ENCODE data around the gene SLC1A1.
"Not testable (repeated sequence)": the region's sequence is repeated elsewhere in the genome, so short reads cannot be mapped to it uniquely, and the experiment has no call there.

SLC1A1 gene

GRCh38 chr9:4541856-4542255, 51.6 kb downstream of the SLC1A1 start:
- DNase-seq (ENCODE audit: low read depth, low spot score) = no peak

GRCh38 chr9:4544714-4545113, 54.4 kb downstream of the SLC1A1 start:
- DNase-seq (ENCODE audit: low read depth, low spot score) = not testable (repeated sequence)

- no peak for DNase-seq (ENCODE audit: low read depth, low spot score)
Observed at GRCh38 chr9:4547016-4547415, 56.7 kb downstream of the SLC1A1 start.

GRCh38 chr9:4548811-4549725, 58.8 kb downstream of the SLC1A1 start:
- DNase-seq (ENCODE audit: low read depth, low spot score) = no peak

- DNase-seq (ENCODE audit: low read depth, low spot score) = no peak
Observed at GRCh38 chr9:4549751-4550295, 59.6 kb downstream of the SLC1A1 start.

- no peak for DNase-seq (ENCODE audit: low read depth, low spot score)
Observed at GRCh38 chr9:4550777-4551484, 60.7 kb downstream of the SLC1A1 start.

GRCh38 chr9:4553951-4554381, 63.7 kb downstream of the SLC1A1 start:
- no peak for DNase-seq (ENCODE audit: low read depth, low spot score)

GRCh38 chr9:4555236-4555635, 65.0 kb downstream of the SLC1A1 start:
- peak; percentile 13 for DNase-seq (ENCODE audit: low read depth, low spot score)

- DNase-seq (ENCODE audit: low read depth, low spot score) = no peak
Observed at GRCh38 chr9:4558371-4558998, 68.2 kb downstream of the SLC1A1 start.

GRCh38 chr9:4559261-4560182, 69.3 kb downstream of the SLC1A1 start:
- no peak for DNase-seq (ENCODE audit: low read depth, low spot score)

- DNase-seq (ENCODE audit: low read depth, low spot score) = no peak
Observed at GRCh38 chr9:4563105-4563504, 72.8 kb downstream of the SLC1A1 start.

- DNase-seq (ENCODE audit: low read depth, low spot score) = no peak
Observed at GRCh38 chr9:4566806-4567205, 76.5 kb downstream of the SLC1A1 start.

GRCh38 chr9:4567601-4568000, 77.3 kb downstream of the SLC1A1 start:
- DNase-seq (ENCODE audit: low read depth, low spot score) = no peak

- DNase-seq (ENCODE audit: low read depth, low spot score) = no peak
Observed at GRCh38 chr9:4569101-4569500, 78.8 kb downstream of the SLC1A1 start.

GRCh38 chr9:4572184-4572826, 82.0 kb downstream of the SLC1A1 start:
- no peak for DNase-seq (ENCODE audit: low read depth, low spot score)

GRCh38 chr9:4573176-4573575, 82.9 kb downstream of the SLC1A1 start:
- no peak for DNase-seq (ENCODE audit: low read depth, low spot score)

- DNase-seq (ENCODE audit: low read depth, low spot score) = no peak
Observed at GRCh38 chr9:4573634-4574389, 83.5 kb downstream of the SLC1A1 start.

- no peak for DNase-seq (ENCODE audit: low read depth, low spot score)
Observed at GRCh38 chr9:4574657-4575243, 84.5 kb downstream of the SLC1A1 start.

GRCh38 chr9:4575997-4576396, 85.7 kb downstream of the SLC1A1 start:
- DNase-seq (ENCODE audit: low read depth, low spot score) = no peak

Data from brain pericyte (primary cell).